Measurements from ENCODE around the gene MAP3K8. TPM values are rescaled to one million over a fixed set of nuclear protein-coding genes. Genes with fewer than 3 reads are reported as not detected.
A peak's percentile ranks its signal among the peaks of the same experiment; 100 is the strongest.

Gene MAP3K8
- total RNA-seq, 1 experiment from 2014 or later: 48.2 TPM

GRCh38 chr10:30490289-30491000, 56.5 kb downstream of the MAP3K8 start:
- no peak for DNase-seq (ENCODE audit: low spot score)

DNA sequence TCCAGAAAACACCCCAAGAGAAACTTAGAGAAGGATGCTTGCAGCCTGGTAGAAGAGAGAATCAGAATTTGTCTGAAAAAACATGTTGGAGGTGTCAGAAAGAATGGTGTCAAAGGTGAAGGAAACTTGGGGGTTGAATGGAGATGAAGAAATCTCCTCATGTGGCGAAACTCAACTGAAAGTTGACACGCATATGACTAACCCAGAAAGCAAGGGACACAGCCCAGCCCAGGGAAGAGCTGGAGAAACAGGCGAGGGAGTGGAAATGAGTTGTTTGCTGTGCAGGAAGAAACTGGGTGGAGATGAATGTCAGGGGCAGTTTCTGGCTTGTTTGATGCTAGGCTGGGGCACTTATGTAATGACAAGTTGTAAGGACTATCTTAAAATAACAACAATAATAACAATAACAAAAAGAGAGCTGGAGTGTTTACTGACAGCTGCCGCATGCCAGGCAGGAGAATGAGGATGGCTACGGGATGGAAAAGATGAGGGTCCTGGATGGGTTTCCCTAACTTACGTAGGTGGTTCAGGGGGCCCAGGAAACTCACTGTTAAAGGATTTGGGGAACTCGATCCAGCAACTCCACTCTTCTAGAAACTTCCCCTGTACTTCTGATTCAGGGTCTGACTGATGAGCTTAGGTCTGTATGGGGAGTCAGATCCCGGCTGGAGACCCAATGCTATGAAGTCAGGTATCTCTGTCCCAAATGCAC, 57.4 kb downstream of the MAP3K8 start:
- no peak for DNase-seq (ENCODE audit: low spot score)

- no peak for DNase-seq (ENCODE audit: low spot score)
Measured at GRCh38 chr10:30491916-30492515, 58.0 kb downstream of the MAP3K8 start.

DNA sequence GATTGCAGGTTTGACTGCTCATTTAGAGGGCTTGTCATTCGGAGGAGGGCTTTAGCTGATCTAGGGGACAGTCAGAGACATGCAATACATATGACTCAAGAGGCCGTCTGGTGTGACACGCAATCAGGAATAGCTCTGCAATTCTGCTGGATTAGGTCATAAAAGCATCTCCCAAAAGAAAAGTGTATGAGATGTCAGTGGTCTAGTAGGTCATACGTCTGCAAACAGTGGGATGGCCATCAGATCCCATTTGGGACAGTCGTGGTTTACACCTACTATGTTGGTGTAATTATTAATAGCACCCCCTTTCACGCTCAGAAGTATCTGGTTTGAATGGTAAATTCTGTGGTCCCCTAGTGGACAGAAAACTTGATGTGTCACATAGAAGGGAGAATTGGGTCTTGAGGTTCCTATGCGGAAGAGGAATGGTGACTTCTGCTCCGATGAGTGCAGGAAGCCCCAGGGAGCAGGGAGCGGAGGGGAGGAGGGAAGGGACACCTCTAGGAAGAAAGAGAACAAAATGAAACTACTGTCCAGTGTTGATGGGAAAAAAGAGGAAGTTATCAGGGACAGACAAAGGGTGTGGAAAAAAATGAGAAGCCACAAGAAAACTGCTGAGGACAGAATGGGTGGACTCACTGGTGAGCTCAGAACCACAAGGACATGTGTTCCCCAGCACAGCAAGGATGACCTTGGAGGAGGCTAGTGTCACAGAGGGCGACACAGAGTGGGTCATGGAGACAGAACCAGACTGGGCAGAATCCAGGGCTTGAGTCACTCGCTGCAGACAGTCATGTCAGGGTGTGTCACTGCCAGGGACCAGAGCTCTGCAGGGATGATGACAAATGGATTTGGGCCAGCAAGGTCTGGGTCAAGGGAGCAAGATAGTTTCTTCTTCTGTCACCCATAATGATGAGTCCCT, 59.9 kb downstream of the MAP3K8 start:
- peak; percentile 12 for DNase-seq (ENCODE audit: low spot score)

GRCh38 chr10:30494558-30494957, 60.6 kb downstream of the MAP3K8 start:
- DNase-seq (ENCODE audit: low spot score): no peak

DNA sequence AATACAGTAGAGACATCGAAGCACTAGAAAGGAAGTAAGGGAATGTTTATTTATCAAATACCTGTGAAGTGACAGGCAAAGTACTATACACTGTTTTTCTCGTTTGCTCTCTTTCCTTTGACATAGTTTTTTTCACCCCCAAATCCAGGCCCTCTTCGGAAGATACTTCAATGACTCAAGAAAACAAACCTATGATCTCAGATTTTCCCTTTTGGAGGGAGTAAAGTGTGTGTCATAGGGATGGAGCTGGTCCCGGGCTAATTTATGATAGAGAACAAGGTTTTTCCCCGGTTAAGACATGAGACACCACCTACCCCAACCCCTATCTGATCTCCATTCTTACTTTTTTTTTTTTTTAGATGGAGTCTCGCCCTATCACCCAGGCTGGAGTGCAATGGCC, 61.7 kb downstream of the MAP3K8 start:
- DNase-seq (ENCODE audit: low spot score): no peak

DNA sequence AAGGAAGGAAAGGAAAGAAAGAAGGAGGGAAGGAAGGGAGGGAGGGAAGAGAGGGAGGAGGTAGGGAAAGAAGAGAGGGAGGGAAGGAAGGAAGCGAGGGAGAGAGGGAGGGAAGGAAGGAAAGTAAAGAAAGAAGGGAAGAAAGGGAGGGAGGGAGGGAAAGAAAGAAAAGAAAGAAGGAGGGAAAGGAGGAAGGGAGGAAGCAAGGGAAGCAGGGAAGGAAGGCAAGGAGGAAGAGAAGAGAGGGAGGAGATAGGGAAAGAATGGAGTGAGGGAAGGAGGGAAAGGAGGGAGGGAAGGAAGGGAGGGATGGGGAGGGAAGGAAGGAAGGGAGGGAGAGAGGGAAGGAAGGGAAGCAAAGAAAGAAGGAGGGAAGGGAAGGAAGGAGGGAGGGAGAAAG, 65.8 kb downstream of the MAP3K8 start:
- DNase-seq (ENCODE audit: low spot score): no peak

DNA sequence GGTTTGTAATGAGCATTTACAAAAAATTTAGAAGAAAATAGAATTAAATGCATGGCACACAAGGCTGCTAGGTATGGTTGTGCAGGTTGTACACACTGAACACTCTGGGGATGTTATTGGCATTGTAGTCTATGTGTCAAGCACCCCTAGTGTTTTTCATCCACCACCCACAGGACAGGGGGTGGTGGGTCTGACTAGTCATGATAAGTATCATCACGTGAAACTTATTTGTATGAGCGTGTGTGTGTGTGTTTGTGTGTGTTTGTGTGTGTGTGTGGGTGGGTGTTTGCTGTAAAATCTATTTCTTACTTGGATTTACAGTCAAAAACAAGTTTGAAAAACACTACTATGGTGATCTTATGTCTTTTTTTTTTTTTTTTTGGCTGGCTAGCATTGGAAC, 66.5 kb downstream of the MAP3K8 start:
- DNase-seq (ENCODE audit: low spot score): no peak

DNA sequence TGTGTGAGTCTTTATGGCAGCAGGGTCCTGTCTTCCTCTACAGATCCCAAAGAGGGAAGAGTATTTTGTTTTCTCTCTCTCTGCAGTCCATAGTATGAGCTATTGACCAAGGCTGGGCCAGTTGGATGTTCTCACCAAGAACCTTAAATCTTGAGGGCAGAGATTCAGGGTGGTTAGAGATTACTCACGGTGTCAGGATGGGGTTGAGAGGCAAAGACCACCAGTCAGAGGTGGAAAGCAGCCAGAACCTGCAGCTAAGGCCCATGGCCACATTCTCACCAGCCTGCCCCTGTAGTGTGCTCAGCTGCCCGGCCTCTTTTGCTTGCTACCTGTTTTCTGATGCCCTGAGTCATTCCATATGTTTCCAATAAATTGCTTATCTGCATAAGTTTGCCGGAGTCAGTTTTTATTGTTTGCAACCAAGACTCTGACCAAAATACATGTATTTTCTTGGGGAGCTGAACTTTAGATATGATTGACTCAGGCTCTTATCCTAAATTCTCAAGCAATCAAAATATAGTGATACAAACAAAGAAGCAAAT, 67.0 kb downstream of the MAP3K8 start:
- DNase-seq (ENCODE audit: low spot score): no peak

GRCh38 chr10:30502266-30503060, 68.5 kb downstream of the MAP3K8 start:
- no peak for DNase-seq (ENCODE audit: low spot score)

DNA sequence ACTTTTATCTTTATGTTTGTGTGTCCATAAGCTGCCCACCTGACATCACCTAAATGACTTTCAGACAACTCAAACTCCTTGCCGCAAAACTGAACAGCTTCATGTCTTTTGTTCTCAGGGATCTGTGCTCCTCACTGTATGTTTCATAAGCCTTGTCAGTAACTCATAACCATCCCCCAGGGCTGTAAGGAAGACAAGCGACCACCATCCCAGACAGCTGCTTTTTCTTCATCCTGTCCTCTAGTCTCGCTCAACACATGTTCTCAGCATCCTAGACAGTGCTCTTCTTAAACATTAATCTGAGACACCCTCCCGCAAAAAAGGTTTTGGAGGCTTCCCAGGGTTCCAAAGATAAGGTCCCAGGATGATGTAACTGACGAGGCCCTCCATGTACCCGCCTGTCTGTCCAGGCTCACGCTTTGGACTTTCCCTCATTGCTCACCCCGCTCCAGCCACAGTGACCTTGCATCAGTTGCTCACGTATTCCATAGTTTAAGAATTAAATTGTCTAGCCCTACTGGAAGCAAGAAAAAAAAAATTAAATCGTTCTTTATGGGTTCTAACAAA, 69.8 kb downstream of the MAP3K8 start:
- DNase-seq (ENCODE audit: low spot score): no peak

- DNase-seq (ENCODE audit: low spot score): no peak
Measured at GRCh38 chr10:30505543-30506298, 71.7 kb downstream of the MAP3K8 start.

DNA sequence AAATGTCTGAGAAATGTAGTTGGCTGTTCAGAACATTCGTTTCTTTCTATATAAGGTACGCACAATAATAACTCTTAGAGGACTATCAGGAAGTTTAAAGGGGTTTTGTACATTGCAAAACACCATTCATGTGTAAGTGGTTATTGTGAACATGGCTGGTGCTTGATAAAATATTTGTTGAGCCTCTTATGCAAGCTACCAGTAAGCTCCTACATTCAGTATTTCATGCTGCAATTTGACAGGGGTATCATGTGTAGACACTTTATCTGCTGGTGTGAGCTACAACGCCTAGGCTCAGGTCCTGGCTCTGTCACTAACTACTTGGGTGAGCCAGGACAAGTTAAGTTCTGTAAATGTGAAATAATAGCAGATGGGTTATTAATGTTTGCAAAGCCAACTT, 75.5 kb downstream of the MAP3K8 start:
- no peak for DNase-seq (ENCODE audit: low spot score)

- DNase-seq (ENCODE audit: low spot score): peak; percentile 21
Measured at GRCh38 chr10:30510184-30510931, 76.4 kb downstream of the MAP3K8 start.

DNA sequence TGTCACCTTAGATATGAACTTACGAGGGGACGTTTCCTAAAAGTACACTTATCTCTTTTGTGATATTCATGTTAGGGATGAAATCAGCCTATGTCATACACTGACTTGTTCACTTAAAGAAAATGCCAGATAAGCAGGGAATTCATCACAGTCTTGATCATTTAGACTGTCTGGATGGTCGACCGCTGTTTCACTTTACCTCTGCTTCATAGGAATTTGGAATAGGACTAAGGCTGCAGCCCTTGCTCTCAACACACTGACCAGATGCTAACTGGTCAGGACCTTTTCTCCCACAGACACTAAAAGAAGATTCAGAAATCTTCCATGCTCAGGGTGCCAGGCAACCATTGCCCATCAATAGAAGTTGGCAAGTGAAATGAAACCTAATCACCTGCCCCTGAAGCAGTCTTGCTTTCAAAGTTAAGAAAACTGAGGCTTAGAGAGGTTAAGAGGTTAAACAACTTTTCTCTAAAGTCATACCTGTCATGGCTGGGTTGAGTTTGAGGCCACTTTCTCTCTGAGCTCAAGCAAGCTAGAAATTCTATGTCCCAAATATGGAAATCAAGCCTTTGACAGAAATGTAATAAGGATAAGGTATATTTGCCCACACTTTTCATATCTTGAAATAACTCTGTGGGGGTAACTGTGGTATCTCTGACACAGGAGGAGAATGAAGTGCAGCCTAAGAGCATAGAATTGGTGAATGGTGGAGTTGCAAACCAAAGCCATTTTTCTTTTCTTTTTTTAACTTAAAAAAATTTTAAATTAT, 77.1 kb downstream of the MAP3K8 start:
- no peak for DNase-seq (ENCODE audit: low spot score)

Measured in HT-29 (cell line).